Esophagus squamous epithelium (tissue), 4 donors: Measurements from ENCODE around the gene SIDT1.

Experiments used
- POLR2A ChIP-seq, 4 donors: fragments of 450-650 bp; IDR thresholded peaks; one replicate each; pipeline ENCODE4 v1.6.1; 2017; ENCODE audit warnings: antibody characterized with exemption in 4 of 4, mild to moderate bottlenecking in 4 of 4, moderate library complexity in 3 of 4
- TF ChIP-seq, protein P1 (sequence below), 6 experiments: fragments of 450-650 bp in 4 of 6; fragments of 200-600 bp in 2 of 6; sonication (generic) in 2 of 6; IDR thresholded peaks; one replicate each; pipeline ENCODE4 v1.5.1; 2016 to 2019; ENCODE audit warnings: antibody characterized with exemption in 6 of 6, mild to moderate bottlenecking in 4 of 6, moderate library complexity in 4 of 6

DNA sequence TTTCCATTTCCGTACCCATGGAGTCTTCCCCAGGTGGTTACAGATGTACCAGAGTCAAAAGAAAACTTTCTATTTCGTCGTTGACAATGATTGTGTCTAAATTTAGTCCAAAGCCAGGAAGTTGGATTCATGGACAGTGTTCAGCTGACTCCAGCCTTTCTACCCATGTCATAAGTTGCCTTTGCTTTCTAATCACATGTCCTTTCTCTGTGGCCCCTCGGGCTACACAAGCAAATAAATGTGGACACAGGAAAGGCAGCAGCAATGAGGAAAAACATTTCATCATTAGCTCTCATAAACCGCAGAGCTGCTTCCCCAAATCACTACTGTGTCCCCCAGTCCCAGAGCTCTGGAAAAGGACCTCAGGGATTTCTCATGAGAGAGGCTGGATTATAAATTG lies 82.0 kb downstream of the SIDT1 start:
- TF ChIP-seq, protein P1, sequence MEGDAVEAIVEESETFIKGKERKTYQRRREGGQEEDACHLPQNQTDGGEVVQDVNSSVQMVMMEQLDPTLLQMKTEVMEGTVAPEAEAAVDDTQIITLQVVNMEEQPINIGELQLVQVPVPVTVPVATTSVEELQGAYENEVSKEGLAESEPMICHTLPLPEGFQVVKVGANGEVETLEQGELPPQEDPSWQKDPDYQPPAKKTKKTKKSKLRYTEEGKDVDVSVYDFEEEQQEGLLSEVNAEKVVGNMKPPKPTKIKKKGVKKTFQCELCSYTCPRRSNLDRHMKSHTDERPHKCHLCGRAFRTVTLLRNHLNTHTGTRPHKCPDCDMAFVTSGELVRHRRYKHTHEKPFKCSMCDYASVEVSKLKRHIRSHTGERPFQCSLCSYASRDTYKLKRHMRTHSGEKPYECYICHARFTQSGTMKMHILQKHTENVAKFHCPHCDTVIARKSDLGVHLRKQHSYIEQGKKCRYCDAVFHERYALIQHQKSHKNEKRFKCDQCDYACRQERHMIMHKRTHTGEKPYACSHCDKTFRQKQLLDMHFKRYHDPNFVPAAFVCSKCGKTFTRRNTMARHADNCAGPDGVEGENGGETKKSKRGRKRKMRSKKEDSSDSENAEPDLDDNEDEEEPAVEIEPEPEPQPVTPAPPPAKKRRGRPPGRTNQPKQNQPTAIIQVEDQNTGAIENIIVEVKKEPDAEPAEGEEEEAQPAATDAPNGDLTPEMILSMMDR (IDR thresholded peaks at IDR 0.05) = no peak
- TF ChIP-seq POLR2A (IDR thresholded peaks at IDR 0.05) = no peak
